Eye (tissue), 1 donor: ENCODE measurements around the gene SHROOM2.

Source experiments
- DNase-seq: peaks from one replicate; pipeline ENCODE4 v3.0.0-alpha.2; 2015

SHROOM2 gene

GRCh38 chrX:9955506-9955905 lies 169.3 kb downstream of the SHROOM2 start:
- DNase-seq = no peak

- DNase-seq = no peak
Observed at GRCh38 chrX:9957743-9958142, 171.5 kb downstream of the SHROOM2 start.

- DNase-seq = no peak
Observed at GRCh38 chrX:9958183-9958582, 172.0 kb downstream of the SHROOM2 start.

GRCh38 chrX:9961750-9962149 lies 175.5 kb downstream of the SHROOM2 start:
- DNase-seq = no peak

GRCh38 chrX:9966775-9967408 lies 180.7 kb downstream of the SHROOM2 start, which contains the start of gene CLDN34:
CLDN34 (plus strand) TSS chrX:9967358; CDS start chrX:9967358, 0 bp downstream.
- no peak for DNase-seq

GRCh38 chrX:9977635-9978034 lies 191.4 kb downstream of the SHROOM2 start:
- DNase-seq = no peak

- no peak for DNase-seq
Observed at GRCh38 chrX:9980401-9980800, 194.2 kb downstream of the SHROOM2 start.

- DNase-seq = no peak
Observed at GRCh38 chrX:9980927-9981326, 194.7 kb downstream of the SHROOM2 start.

- no peak for DNase-seq
Observed at GRCh38 chrX:9983441-9983840, 197.2 kb downstream of the SHROOM2 start.

- DNase-seq = no peak
Observed at GRCh38 chrX:9983846-9984245, 197.6 kb downstream of the SHROOM2 start.

GRCh38 chrX:9988762-9989161 lies 202.5 kb downstream of the SHROOM2 start:
- no peak for DNase-seq

GRCh38 chrX:9992061-9992460 lies 205.8 kb downstream of the SHROOM2 start:
- no peak for DNase-seq

GRCh38 chrX:9992724-9993123 lies 206.5 kb downstream of the SHROOM2 start:
- no peak for DNase-seq

GRCh38 chrX:9995855-9996339 lies 209.7 kb downstream of the SHROOM2 start:
- peak; percentile 75 for DNase-seq

GRCh38 chrX:9997041-9997440 lies 210.8 kb downstream of the SHROOM2 start:
- no peak for DNase-seq

GRCh38 chrX:9997524-9997923 lies 211.3 kb downstream of the SHROOM2 start:
- no peak for DNase-seq
